Breast epithelium (tissue), 4 donors: ENCODE data around the gene ACVR1. TPM values are rescaled to one million over a fixed set of nuclear protein-coding genes. Genes with fewer than 3 reads are reported as not detected.

Source experiments
- DNase-seq, 2 donors: peaks; one replicate each; pipeline ENCODE4 v3.0.0-alpha.2; 2019; ENCODE audit warnings: low spot score in 2 of 2
- H3K27ac ChIP-seq, 2 donors: fragments of 200-600 bp; sonication (generic) in 1 of 2; one replicate each; pipeline ENCODE4 v1.5.1; 2016 to 2019; ENCODE audit warnings: mild to moderate bottlenecking in 1 of 2
- H3K27me3 ChIP-seq, 2 donors: fragments of 200-600 bp; sonication (generic) in 1 of 2; one replicate each; pipeline versions ENCODE4 v1.5.1 to v1.6.0; 2017 to 2019; ENCODE audit warnings: control low read depth in 1 of 2, mild to moderate bottlenecking in 1 of 2
- H3K36me3 ChIP-seq: fragments of 200-600 bp; one replicate; pipeline ENCODE4 v1.5.1; 2019
- H3K4me1 ChIP-seq, 2 donors: fragments of 200-600 bp; sonication (generic); one replicate each; pipeline ENCODE4 v1.5.1; 2016 to 2019; ENCODE audit warnings: control low read depth in 1 of 2
- H3K4me3 ChIP-seq, 3 donors: fragments of 200-600 bp; sonication (generic); 1 replicate in 2 of 3; 2 replicates in 1 of 3; pipeline ENCODE4 v1.5.1; 2016 to 2019; ENCODE audit warnings: mild to moderate bottlenecking in 3 of 3, moderate library complexity in 2 of 3
- H3K9me3 ChIP-seq, 2 donors: fragments of 200-600 bp; sonication (generic) in 1 of 2; one replicate each; pipeline ENCODE4 v1.5.1; 2016 to 2019; ENCODE audit warnings: control low read depth in 1 of 2
- CTCF ChIP-seq, 3 donors: fragments of 450-650 bp; IDR thresholded peaks; one replicate each; pipeline ENCODE4 v1.5.1; 2016 to 2017; ENCODE audit warnings: antibody characterized with exemption in 3 of 3, mild to moderate bottlenecking in 3 of 3, moderate library complexity in 3 of 3
- POLR2A ChIP-seq: fragments of 450-650 bp; IDR thresholded peaks from one replicate; pipeline ENCODE4 v1.6.1; 2016; ENCODE audit warnings: antibody characterized with exemption, mild to moderate bottlenecking, moderate library complexity
- POLR2AphosphoS5 ChIP-seq, 3 donors: sonication (generic); formaldehyde crosslinking; IDR thresholded peaks; one replicate each; pipeline ENCODE4 v1.6.1; 2017; ENCODE audit warnings: antibody characterized with exemption in 3 of 3
- intact Hi-C: fragments of 100-400 bp; cut with DNase I; formaldehyde crosslinking; loops from one replicate; pipeline ENCODE4 v1.15.1; 2023; ENCODE audit warnings: low total_unique reads
- total RNA-seq, 3 donors: library from RNA; depleted of rRNA; stranded (reverse); fragments of >200 nt; gene quantifications; one replicate each; pipeline ENCODE4 v1.1.0, GENCODE V29; 2016

Gene ACVR1
- total RNA-seq, 3 donors from 2014 or later = 31.5 to 45.4 (median 32.8) TPM

GRCh38 chr2:157920736-157921135 is 44.6 kb upstream of the ACVR1 start:
- Histone ChIP-seq H3K4me3 (no peak overlapping the region), H3K4me1 (no peaks in the 10 kb centered on the region), H3K36me3 (no peaks in the 10 kb centered on the region), H3K27ac (no peak overlapping the region), H3K9me3 (no peaks in the 10 kb centered on the region), H3K27me3 (no peaks in the 10 kb centered on the region)
- intact Hi-C loops = no loop called here
- no peak for DNase-seq
- TF ChIP-seq POLR2A (no peak), CTCF (IDR thresholded peaks at IDR 0.05) (no peak), POLR2AphosphoS5 (IDR thresholded peaks at IDR 0.05) (no peak)

- intact Hi-C loops = no loop called here
- no peaks in the 10 kb centered on the region for H3K27me3 ChIP-seq
- no peaks in the 10 kb centered on the region for H3K9me3 ChIP-seq
- H3K4me3 ChIP-seq = no peak overlapping the region
- H3K4me1 ChIP-seq = no peaks in the 10 kb centered on the region
- no peak for TF ChIP-seq CTCF (IDR thresholded peaks at IDR 0.05)
- H3K27ac ChIP-seq = no peak overlapping the region
- DNase-seq = no peak
- no peaks in the 10 kb centered on the region for H3K36me3 ChIP-seq
These were observed 43.1 kb upstream of the ACVR1 start for GRCh38 chr2:157919181-157919580.

GRCh38 chr2:157918319-157918718 is 42.2 kb upstream of the ACVR1 start:
- TF ChIP-seq POLR2A (no peak), POLR2AphosphoS5 (IDR thresholded peaks at IDR 0.05) (no peak), CTCF (IDR thresholded peaks at IDR 0.05) (no peak)
- H3K27me3 ChIP-seq = no peaks in the 10 kb centered on the region
- no peak overlapping the region for H3K4me3 ChIP-seq
- H3K9me3 ChIP-seq = no peaks in the 10 kb centered on the region
- intact Hi-C loops = no loop called here
- no peaks in the 10 kb centered on the region for H3K4me1 ChIP-seq
- no peak overlapping the region for H3K27ac ChIP-seq
- H3K36me3 ChIP-seq = no peaks in the 10 kb centered on the region
- DNase-seq = no peak

- H3K4me1 ChIP-seq = no peaks in the 10 kb centered on the region
- TF ChIP-seq POLR2AphosphoS5 (IDR thresholded peaks at IDR 0.05) = no peak
- TF ChIP-seq CTCF (IDR thresholded peaks at IDR 0.05) = no peak
- TF ChIP-seq POLR2A = no peak
- no peaks in the 10 kb centered on the region for H3K36me3 ChIP-seq
- no peak overlapping the region for H3K27ac ChIP-seq
- H3K4me3 ChIP-seq = no peak overlapping the region
- H3K9me3 ChIP-seq = no peaks in the 10 kb centered on the region
- intact Hi-C loops = no loop called here
- DNase-seq = no peak
- no peaks in the 10 kb centered on the region for H3K27me3 ChIP-seq
These were observed 35.6 kb upstream of the ACVR1 start for GRCh38 chr2:157911750-157912149.

- Histone ChIP-seq H3K27ac (no peak overlapping the region), H3K36me3 (no peaks in the 10 kb centered on the region), H3K27me3 (no peaks in the 10 kb centered on the region), H3K9me3 (no peaks in the 10 kb centered on the region), H3K4me1 (no peaks in the 10 kb centered on the region), H3K4me3 (no peak overlapping the region)
- DNase-seq = no peak
- intact Hi-C loops = no loop called here
- TF ChIP-seq POLR2AphosphoS5 (IDR thresholded peaks at IDR 0.05) = no peak
- TF ChIP-seq POLR2A = no peak
- no peak for TF ChIP-seq CTCF (IDR thresholded peaks at IDR 0.05)
These were observed 35.1 kb upstream of the ACVR1 start for GRCh38 chr2:157911246-157911645.
